Keratinocyte (primary cell): ENCODE data around the gene NEB. TPM values are rescaled to one million over a fixed set of nuclear protein-coding genes. Genes with fewer than 3 reads are reported as not detected.

Source experiments
- DNase-seq: peaks from one replicate; pipeline ENCODE4 v3.0.0-alpha.2; 2011; ENCODE audit warnings: low read depth, missing footprints, low spot score
- FAIRE-seq: peaks from 2 replicates; lab custom pipeline; 2011; peaks lifted over from hg19 to GRCh38; lab: Jason Lieb, UNC
- H2AFZ ChIP-seq: 2 replicates; pipeline ENCODE4 v1.6.0; 2012; ENCODE audit warnings: low read length, control low read depth, inconsistent platforms; ENCODE audit not compliant: control insufficient read depth
- H3K27ac ChIP-seq: 2 replicates; pipeline ENCODE4 v1.5.1; 2011; ENCODE audit warnings: low read length; ENCODE audit not compliant: control insufficient read depth, insufficient read depth
- H3K27me3 ChIP-seq: 3 replicates; pipeline ENCODE4 v1.6.0; 2011; ENCODE audit warnings: low read length; ENCODE audit not compliant: control insufficient read depth, insufficient read depth; ENCODE audit errors: extremely low read depth
- H3K36me3 ChIP-seq, 2 experiments: 2 replicates in 1 of 2; 3 replicates in 1 of 2; pipeline ENCODE4 v1.5.1; 2011; ENCODE audit warnings: low read length in 2 of 2, mild to moderate bottlenecking in 1 of 2; ENCODE audit not compliant: control insufficient read depth in 2 of 2, insufficient read depth in 2 of 2; ENCODE audit errors: extremely low read depth in 1 of 2
- H3K4me1 ChIP-seq: 3 replicates; pipeline ENCODE4 v1.5.1; 2011; ENCODE audit warnings: low read length; ENCODE audit not compliant: control insufficient read depth, insufficient read depth; ENCODE audit errors: extremely low read depth
- H3K4me2 ChIP-seq: 3 replicates; pipeline ENCODE4 v1.6.0; 2011; ENCODE audit warnings: low read depth, low read length; ENCODE audit not compliant: control insufficient read depth, insufficient read depth; ENCODE audit errors: extremely low read depth
- H3K4me3 ChIP-seq, 3 experiments: fragments of 200-600 bp in 1 of 3; sonication (generic) in 1 of 3; 2 replicates in 2 of 3; 3 replicates in 1 of 3; pipeline ENCODE4 v1.5.1; 2011 to 2016; ENCODE audit warnings: low read length in 3 of 3, mild to moderate bottlenecking in 3 of 3, control low read depth in 2 of 3, inconsistent platforms in 1 of 3, low read depth in 1 of 3, mixed read lengths in 1 of 3, mixed run types in 1 of 3, moderate library complexity in 1 of 3; ENCODE audit not compliant: control insufficient read depth in 2 of 3, insufficient read depth in 2 of 3; ENCODE audit errors: extremely low read depth in 1 of 3
- H3K79me2 ChIP-seq: 2 replicates; pipeline ENCODE4 v1.6.0; 2012; ENCODE audit warnings: low read length; ENCODE audit not compliant: control insufficient read depth, insufficient read depth
- H3K9ac ChIP-seq: 3 replicates; pipeline ENCODE4 v1.6.0; 2011; ENCODE audit warnings: low read length; ENCODE audit not compliant: control insufficient read depth, insufficient read depth; ENCODE audit errors: extremely low read depth
- H3K9me1 ChIP-seq: 3 replicates; pipeline ENCODE4 v1.6.0; 2011; ENCODE audit warnings: low read length; ENCODE audit not compliant: control insufficient read depth, insufficient read depth; ENCODE audit errors: extremely low read depth
- H3K9me3 ChIP-seq: 2 replicates; pipeline ENCODE4 v1.5.1; 2012; ENCODE audit warnings: low read depth, low read length; ENCODE audit not compliant: control insufficient read depth
- H4K20me1 ChIP-seq: 3 replicates; pipeline ENCODE4 v1.6.0; 2011; ENCODE audit warnings: low read length; ENCODE audit not compliant: control insufficient read depth, insufficient read depth; ENCODE audit errors: extremely low read depth
- CTCF ChIP-seq, 3 experiments: IDR thresholded peaks in 1 of 3; conservative IDR thresholded peaks in 1 of 3; optimal IDR thresholded peaks in 1 of 3; 2 replicates in 2 of 3; 3 replicates in 1 of 3; pipeline versions ENCODE3 to v1.5.1; 2011; ENCODE audit warnings: low read length in 3 of 3, mild to moderate bottlenecking in 3 of 3, moderate library complexity in 2 of 3, control low read depth in 1 of 3, inconsistent platforms in 1 of 3; ENCODE audit not compliant: insufficient read depth in 2 of 3; ENCODE audit errors: extremely low read depth in 1 of 3
- EZH2 ChIP-seq: IDR thresholded peaks from one replicate; pipeline ENCODE4 v1.6.1; 2012; ENCODE audit warnings: inconsistent platforms, mild to moderate bottlenecking, low read length, moderate library complexity
- dilution Hi-C: fragments of 300-500 bp; cut with MboI; formaldehyde crosslinking; loops from one replicate; pipeline ENCODE4 v1.7.0; 2020; ENCODE audit warnings: low sequenced_read_pairs; ENCODE audit not compliant: extremely low pct_ligation_motif_present
- polyA plus RNA-seq, 5 experiments: library from polyadenylated mRNA; depleted of rRNA in 3 of 5; stranded (reverse) in 3 of 5; stranded (forward) in 1 of 5; unstranded in 1 of 5; fragments of >200 nt; gene quantifications; 1 replicate in 1 of 5; 2 replicates in 3 of 5; 3 replicates in 1 of 5; pipeline versions ENCODE4 v1.2.1 to v1.2.3, GENCODE V29; 2011 to 2012; ENCODE audit warnings: missing spikeins in 2 of 5, low read depth in 1 of 5, low replicate concordance in 1 of 5

NEB gene
- polyA plus RNA-seq, 1 donor (not counting 4 experiments of a cell fraction or from before 2014, with no cell fraction given), result 0.67 TPM

GRCh38 chr2:151713291-151713903, 20.9 kb downstream of the NEB start:
- no peaks in the 10 kb centered on the region for H3K36me3 ChIP-seq
- no peaks in the 10 kb centered on the region for H3K9me3 ChIP-seq
- no peak overlapping the region for H2AFZ ChIP-seq
- H3K79me2 ChIP-seq, result no peaks in the 10 kb centered on the region
- H3K27me3 ChIP-seq, result peaks cover 3% of the 10 kb centered on the region
- H3K9ac ChIP-seq, result no peak overlapping the region
- H3K4me3 ChIP-seq, result no peak overlapping the region
- no peaks in the 10 kb centered on the region for H4K20me1 ChIP-seq
- FAIRE-seq (no peak), DNase-seq (no peak)
- no peaks in the 10 kb centered on the region for H3K4me1 ChIP-seq
- TF ChIP-seq CTCF (optimal IDR thresholded peaks at IDR 0.05 in 1 of 3, IDR thresholded peaks at IDR 0.05 in 1 of 3, conservative IDR thresholded peaks at IDR 0.05 in 1 of 3; ENCODE audit: extremely low read depth in 1 of 3, insufficient read depth in 2 of 3, low read length in 3 of 3) (no peak), EZH2 (no peak)
- no peak overlapping the region for H3K27ac ChIP-seq
- dilution Hi-C loops, result no loop called here
- no peaks in the 10 kb centered on the region for H3K9me1 ChIP-seq
- no peak overlapping the region for H3K4me2 ChIP-seq

GRCh38 chr2:151711025-151711424, 23.3 kb downstream of the NEB start:
- H3K4me1 ChIP-seq, result no peaks in the 10 kb centered on the region
- H3K9ac ChIP-seq, result no peak overlapping the region
- no peak for DNase-seq
- H3K27ac ChIP-seq, result no peak overlapping the region
- no peak overlapping the region for H2AFZ ChIP-seq
- FAIRE-seq, result no peak
- no peak overlapping the region for H3K4me2 ChIP-seq
- H3K36me3 ChIP-seq, result no peaks in the 10 kb centered on the region
- no peak overlapping the region for H3K4me3 ChIP-seq
- no peaks in the 10 kb centered on the region for H4K20me1 ChIP-seq
- H3K9me1 ChIP-seq, result no peaks in the 10 kb centered on the region
- dilution Hi-C loops, result no loop called here
- TF ChIP-seq EZH2, result no peak
- no peak for TF ChIP-seq CTCF (optimal IDR thresholded peaks at IDR 0.05 in 1 of 3, IDR thresholded peaks at IDR 0.05 in 1 of 3, conservative IDR thresholded peaks at IDR 0.05 in 1 of 3; ENCODE audit: extremely low read depth in 1 of 3, insufficient read depth in 2 of 3, low read length in 3 of 3)
- H3K9me3 ChIP-seq, result no peaks in the 10 kb centered on the region
- no peaks in the 10 kb centered on the region for H3K79me2 ChIP-seq
- peaks cover 6% of the 10 kb centered on the region for H3K27me3 ChIP-seq
